GM21576 (cell line): ENCODE data around the gene SLC36A3.
A peak's percentile ranks its signal among the peaks of the same experiment; 100 is the strongest.
"Not testable (repeated sequence)": the region's sequence is repeated elsewhere in the genome, so short reads cannot be mapped to it uniquely, and the experiment has no call there.

Experiments
- ATAC-seq: cut with Tn5 transposase; IDR thresholded peaks from one replicate; pipeline ENCODE4 v1.9.1; 2021; ENCODE audit warnings: mild to moderate bottlenecking, moderate library complexity; ENCODE audit not compliant: unreplicated experiment

SLC36A3 gene

GRCh38 chr5:151264113-151264512 is 39.5 kb downstream of the SLC36A3 start:
- ATAC-seq: no peak

- ATAC-seq: no peak
Observed at GRCh38 chr5:151262532-151262931, 41.0 kb downstream of the SLC36A3 start.

GRCh38 chr5:151259931-151260330 is 43.6 kb downstream of the SLC36A3 start:
- ATAC-seq: no peak

GRCh38 chr5:151258816-151259215 is 44.8 kb downstream of the SLC36A3 start:
- ATAC-seq: no peak

- no peak for ATAC-seq
Observed at GRCh38 chr5:151258201-151258611, 45.4 kb downstream of the SLC36A3 start.

- peak; percentile 34 for ATAC-seq
Observed at GRCh38 chr5:151257731-151258181, 45.8 kb downstream of the SLC36A3 start.

- ATAC-seq: peak; percentile 37
Observed at GRCh38 chr5:151255621-151256286, 47.8 kb downstream of the SLC36A3 start.

- ATAC-seq: not testable (repeated sequence)
Observed at GRCh38 chr5:151254990-151255389, 48.6 kb downstream of the SLC36A3 start.

- no peak for ATAC-seq
Observed at GRCh38 chr5:151254556-151254955, 49.0 kb downstream of the SLC36A3 start.

- ATAC-seq: no peak
Observed at GRCh38 chr5:151253605-151253950, 50.0 kb downstream of the SLC36A3 start.

- peak; percentile 79 for ATAC-seq
Observed at GRCh38 chr5:151252762-151253604, 50.6 kb downstream of the SLC36A3 start, which contains the start of gene GM2A. TSS of gene GM2A (plus strand) at chr5:151253185. CDS start at chr5:151253217, 32 bp downstream.

- ATAC-seq: no peak
Observed at GRCh38 chr5:151251621-151252020, 51.9 kb downstream of the SLC36A3 start.

GRCh38 chr5:151251001-151251551 is 52.5 kb downstream of the SLC36A3 start:
- ATAC-seq: no peak

- ATAC-seq: no peak
Observed at GRCh38 chr5:151250346-151251000, 53.1 kb downstream of the SLC36A3 start.

- ATAC-seq: no peak
Observed at GRCh38 chr5:151249281-151249680, 54.3 kb downstream of the SLC36A3 start.

- ATAC-seq: no peak
Observed at GRCh38 chr5:151248651-151249050, 54.9 kb downstream of the SLC36A3 start.

- ATAC-seq: no peak
Observed at GRCh38 chr5:151245680-151246219, 57.8 kb downstream of the SLC36A3 start.

- no peak for ATAC-seq
Observed at GRCh38 chr5:151244206-151244605, 59.4 kb downstream of the SLC36A3 start.

GRCh38 chr5:151243564-151243963 is 60.0 kb downstream of the SLC36A3 start:
- no peak for ATAC-seq

GRCh38 chr5:151243127-151243526 is 60.4 kb downstream of the SLC36A3 start:
- no peak for ATAC-seq
